NCI-H1694 treated with DMSO at 0.1 percent for 48 hours (cell line): ENCODE measurements around the gene ORM2.
"Not testable (repeated sequence)": the region's sequence is repeated elsewhere in the genome, so short reads cannot be mapped to it uniquely, and the experiment has no call there.

Experiments
- DNase-seq: peaks from one replicate; lab custom pipeline; 2025; lab: John Stamatoyannopoulos, UW

Gene ORM2

DNA sequence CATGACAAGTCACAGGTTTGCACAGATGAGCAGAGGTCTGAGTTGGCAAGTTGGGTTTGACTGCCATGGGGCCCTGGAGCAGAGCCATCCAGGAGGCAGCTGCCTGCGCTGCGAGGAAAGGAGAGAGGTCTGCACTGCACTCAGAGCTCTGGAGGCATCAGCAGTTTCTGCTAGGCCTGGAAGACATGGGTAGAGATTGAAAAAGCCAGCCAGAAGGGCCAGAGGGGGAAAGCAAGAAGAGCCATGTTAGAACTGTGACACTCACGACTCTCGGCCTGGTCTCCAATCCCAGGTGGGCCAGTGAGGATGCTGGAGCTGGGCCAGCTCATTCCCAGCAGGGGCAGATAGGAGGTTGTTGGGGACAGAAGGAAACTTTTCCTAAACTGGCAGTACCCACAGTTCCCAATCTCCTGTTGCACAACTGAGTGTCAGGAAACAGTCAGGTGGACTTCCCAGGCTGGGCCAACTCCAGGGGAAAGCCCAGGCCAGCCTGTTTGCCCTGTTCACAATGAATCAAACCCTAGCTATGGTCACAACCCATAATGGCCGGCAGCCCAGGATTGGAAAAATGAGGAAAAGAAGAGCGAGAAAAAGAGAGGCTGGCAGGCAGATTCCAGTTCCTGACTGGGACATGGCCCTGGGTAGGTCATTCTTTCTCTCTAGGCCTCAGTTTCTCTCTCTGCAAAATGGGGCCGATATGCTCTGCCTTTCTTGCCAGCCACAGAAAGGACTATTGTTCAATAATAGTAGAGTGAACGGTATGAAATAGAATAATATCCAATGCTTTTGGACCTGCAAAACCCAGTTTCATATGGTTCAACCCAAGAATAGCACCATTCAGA lies 14.6 kb upstream of the ORM2 start:
- DNase-seq, result no peak

DNA sequence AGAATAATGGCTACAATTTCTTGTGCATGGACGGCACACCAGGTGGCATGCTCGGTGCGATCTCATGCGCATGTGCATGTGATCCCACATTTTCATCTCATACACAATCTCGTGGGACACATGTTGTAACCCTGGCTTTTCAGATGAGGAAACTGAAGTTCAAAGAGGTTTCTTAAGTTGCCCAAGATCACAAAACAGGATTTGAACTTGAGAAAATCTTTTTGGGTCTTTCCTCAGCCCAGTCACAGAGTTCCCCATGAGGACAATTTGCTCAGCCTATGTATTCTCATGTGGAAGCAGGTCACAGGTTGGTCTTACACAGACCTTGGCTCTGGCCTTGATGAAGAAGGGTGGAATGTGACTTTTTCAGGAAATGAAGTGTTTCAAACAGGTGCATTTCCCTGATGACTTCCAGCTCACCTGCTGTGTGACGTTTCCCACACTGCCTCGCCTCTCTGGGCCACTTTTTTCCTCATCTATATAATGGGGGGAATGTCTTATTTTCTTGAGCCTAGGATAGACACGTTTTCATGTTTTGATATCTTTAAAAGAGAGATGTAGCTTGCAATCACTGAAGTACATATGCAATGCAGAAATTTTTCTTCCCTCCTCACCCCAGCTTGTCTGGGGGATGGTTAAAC lies 13.8 kb upstream of the ORM2 start:
- no peak for DNase-seq

DNA sequence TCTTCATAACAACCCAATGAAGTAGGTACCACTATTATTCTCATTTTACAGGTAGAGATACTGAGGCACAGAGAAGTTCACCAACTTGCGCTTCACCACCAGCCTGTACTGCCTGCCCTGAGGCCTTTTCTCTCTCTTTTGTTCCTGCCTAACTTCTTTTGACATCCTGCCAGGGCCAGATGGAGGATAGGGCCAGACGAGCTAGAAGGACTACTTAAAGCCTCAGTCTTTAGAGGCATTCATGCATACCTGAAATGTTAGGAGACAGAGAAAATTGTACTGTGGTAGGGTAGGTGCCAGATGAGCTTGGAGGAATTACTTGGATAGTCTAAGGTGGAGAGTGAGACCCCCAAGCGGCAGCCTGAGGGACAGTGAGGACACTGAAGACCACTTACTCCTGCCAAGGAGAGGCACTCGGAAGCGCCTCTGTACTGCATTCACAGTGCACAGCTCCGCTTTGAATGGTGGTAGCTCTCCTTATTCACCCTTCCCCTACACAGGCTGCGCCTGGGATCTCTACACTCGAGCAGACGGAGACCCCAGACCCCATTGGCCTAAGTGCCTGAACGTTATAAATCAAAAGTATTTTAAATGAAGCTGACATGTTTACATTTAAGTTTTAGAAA lies 13.0 kb upstream of the ORM2 start:
- no peak for DNase-seq

DNA sequence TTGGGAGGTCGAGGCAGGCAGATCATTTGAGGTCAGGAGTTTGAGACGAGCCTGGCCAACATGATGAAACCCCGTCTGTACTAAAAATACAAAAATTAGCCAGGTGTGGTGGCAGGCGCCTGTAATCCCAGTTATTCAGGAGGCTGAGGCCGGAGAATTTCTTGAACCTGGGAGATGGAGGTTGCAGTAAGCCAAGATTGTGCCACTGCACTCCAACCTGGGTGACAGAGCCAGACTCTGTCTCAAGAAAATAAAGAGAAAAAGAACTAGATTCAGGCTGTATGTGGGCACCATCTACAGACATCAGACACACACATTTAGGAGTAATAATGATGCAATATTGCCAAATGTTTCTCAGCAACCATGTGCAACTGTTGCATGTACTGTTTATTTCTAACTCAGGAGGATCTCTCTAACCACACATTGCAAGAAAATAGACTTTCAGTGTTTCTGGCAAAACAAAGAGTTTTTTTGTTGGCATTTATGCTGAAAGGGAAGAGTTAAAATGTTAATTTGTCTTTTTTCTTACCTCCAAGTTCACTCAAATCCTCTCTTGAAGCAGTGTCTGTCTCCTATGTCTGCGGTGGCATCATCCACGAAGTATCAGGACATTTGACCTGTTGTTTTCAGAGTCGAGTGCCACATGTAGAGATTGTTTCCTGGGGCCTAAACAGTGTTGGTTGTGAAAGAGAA lies 11.9 kb upstream of the ORM2 start:
- DNase-seq, result no peak

DNA sequence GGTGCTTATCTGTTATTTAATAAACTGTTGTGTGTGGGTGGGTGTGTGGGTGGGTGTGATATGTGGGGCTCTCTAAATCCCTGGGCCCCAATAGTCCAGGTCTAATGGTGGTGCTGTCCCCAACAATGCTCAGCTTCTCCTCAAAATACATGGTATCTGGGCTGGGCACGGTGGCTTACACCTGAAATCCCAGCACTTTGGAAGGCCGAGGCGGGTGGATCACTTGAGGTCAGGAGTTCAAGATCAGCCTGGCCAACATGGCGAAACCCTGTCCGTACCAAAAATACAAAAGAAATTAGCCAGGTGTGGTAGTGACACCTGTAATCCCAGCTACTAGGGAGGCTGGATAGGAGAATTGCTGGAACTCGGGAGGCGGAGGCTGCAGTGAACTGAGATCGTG lies 11.3 kb upstream of the ORM2 start:
- no peak for DNase-seq

DNA sequence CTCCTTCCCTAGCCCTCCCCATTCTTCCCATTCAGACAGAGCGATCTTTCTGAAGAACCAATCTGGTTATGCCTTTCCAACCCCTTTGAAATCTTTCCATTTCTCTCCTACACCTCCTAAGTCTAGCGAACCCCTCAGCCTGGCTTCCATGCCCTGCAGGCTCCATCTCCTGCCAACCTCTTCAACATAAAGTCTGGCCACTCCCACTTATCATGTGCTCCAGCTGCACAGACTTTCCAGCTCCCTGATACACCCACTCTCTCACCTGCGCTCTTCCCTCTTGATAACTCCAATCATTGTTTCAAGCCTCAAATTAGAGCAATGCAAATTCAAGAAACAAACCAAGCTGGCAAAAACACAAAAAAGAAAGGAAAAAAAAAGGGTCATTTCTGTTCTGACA lies 10.5 kb upstream of the ORM2 start:
- no peak for DNase-seq

DNA sequence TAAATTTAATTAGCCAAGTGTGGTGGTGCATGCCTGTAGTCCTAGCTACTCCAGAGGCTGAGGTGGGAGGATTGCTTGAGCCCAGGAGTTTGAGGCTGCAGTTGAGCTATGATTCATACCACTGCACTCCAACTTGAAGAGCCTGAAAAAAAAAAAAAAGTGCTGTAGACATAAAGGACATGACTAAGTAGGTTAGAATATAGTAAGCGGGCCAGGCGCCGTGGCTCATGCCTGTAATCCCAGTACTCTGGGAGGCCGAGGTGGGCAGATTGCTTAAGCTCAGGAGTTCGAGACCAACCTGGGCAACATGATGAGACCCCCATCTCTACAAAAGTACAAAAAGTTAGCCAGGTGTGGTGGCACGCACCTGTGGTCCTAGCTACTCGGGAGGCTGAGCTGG lies 9.0 kb upstream of the ORM2 start:
- not testable (repeated sequence) for DNase-seq

DNA sequence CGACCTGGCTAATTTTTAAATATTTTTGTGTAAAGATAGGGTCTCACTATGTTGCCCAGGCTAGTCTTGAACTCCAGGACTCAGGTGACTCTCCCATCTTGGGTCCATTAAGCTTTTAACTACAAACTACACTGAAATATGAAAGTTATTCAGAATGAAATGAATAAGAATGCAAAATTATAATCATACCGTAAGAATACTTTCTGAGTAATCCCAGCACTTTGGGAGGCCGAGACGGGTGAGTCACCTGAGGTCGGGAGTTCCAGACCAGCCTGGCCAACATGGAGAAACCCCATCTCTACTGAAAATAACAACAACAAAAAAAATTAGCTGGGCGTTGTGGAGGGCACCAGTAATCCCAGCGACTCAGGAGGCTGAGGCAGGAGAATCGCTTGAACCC lies 7.9 kb upstream of the ORM2 start:
- no peak for DNase-seq

DNA sequence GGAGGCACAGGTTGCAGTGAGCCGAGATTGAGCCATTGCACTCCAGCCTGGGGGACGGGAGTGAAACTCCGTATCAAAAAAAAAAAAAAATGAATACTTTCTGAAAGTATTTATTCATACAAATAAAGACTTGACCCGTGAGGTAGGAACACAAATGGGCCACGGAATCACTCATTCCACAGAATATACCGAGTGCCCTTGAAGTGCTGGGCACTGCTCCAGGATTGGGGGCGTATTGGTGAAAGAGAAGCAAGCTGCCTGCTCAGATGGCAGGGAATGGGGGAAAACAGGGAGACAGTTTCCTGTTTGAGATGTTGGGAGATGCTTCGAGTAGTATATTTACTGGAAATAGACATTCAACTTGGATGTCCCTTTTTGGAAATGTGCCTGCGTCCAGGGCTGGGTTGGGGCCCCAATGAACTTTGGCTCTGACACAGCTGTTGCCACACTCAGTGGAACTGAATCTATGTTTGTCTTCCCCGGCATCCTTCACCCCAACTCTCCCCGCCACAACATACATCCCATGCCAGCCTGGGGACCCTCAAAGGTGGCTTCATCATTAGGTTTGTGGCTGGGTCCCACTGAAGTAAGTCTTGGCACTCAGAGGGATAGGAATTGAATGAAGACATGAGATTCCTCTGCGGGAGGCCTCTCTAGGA lies 7.4 kb upstream of the ORM2 start:
- DNase-seq, result not testable (repeated sequence)

DNA sequence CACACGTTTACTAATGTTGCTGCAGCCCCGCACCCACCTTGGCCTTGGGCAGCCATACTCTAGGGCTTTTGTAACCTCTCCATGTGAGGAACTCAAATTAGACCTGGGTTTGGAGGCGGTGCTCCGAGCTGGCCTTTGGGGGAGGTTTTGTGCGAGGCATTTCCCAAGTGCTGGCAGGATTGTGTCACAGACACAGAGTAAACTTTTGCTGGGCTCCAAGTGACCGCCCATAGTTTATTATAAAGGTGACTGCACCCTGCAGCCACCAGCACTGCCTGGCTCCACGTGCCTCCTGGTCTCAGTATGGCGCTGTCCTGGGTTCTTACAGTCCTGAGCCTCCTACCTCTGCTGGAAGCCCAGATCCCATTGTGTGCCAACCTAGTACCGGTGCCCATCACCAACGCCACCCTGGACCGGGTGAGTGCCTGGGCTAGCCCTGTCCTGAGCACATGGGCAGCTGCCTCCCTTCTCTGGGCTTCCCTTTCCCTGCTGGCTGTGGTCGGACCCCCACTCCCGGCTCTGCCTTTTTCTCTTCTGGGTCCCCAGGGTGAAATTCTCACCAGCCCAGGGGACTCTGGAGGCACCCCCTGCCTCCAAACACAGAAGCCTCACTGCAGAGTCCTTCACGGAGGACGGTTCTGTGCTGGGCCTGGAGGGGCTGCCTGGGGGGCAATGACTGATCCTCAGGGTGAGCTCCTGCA lies 6.7 kb upstream of the ORM2 start, which contains the start of gene ORM1:
TSS of gene ORM1 (plus strand) at position 268 of the 701 bp plus-strand sequence. CDS start at position 304, 36 bp downstream.
- not testable (repeated sequence) for DNase-seq

DNA sequence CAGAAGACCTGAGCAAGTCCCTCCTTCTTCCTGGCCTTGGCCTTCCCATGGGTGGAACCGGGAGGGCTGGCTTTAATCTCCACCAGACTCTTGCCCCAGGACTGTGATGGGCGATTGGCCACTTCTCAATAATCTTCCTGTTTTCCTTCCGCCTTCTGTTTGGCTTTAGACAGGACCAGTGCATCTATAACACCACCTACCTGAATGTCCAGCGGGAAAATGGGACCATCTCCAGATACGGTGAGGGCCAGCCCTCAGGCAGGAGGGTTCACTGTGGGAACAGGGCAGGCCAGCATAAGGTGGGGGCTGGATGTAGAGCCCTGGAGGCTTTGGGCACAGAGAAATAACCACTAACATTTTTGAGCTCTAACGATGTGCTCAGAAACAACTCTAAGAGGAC lies 5.8 kb upstream of the ORM2 start:
- DNase-seq, result not testable (repeated sequence)

DNA sequence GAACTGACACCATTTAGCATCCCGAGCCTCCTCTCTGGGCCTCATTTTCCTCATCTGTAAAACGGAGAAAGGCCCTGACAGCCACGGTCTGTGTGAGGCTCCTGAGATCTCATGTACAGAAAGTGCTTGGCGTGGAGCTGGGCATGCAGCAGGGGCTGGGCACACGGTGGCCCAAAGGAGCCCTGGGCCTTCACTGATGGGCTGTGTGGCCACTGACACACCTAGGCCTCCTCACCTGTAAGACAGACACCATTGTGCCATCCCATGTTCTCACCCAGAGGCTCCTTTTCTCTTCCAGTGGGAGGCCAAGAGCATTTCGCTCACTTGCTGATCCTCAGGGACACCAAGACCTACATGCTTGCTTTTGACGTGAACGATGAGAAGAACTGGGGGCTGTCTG lies 5.2 kb upstream of the ORM2 start:
- no peak for DNase-seq

DNA sequence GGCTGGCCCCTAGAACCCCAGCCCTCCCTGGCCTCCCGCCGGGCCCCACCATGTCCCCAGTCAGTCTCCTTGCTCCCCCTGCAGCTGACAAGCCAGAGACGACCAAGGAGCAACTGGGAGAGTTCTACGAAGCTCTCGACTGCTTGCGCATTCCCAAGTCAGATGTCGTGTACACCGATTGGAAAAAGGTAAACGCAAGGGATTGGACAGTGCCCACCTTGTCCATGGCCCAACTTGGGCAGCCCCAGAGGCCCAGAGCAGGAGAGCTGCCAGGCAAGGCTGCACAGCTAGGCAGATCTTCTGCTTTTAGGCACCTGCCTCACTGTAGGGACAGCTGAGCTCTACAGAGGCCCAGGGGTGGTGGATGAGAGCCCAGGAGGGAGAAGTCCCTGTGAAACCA lies 4.7 kb upstream of the ORM2 start:
- not testable (repeated sequence) for DNase-seq

DNA sequence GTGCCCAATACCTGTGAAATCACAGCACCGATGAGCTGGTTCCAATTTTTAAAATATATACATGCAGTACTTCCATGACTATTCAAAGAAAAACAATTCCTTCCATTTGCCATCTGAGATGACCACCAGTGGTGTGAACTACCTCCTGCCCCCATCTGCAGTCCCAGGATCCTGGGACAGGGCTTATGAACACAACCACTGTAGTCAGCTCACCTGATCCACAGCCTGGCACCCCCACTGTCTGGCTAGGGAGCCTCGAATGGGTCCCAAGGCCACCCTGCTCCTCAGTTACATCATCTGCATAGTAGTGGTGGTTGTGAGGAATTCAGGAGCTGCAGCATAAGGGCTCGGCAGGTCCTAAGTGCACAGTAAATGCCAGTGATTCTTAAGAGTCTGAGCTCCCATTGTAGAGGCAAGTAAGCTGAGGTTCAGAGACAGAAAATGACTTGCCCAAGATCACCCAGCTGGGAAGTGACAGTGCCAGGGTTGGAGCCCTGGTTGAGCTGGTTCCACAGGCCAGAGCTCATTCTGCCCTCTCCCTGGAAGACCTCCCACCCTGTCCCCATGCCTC lies 3.9 kb upstream of the ORM2 start:
- not testable (repeated sequence) for DNase-seq

DNA sequence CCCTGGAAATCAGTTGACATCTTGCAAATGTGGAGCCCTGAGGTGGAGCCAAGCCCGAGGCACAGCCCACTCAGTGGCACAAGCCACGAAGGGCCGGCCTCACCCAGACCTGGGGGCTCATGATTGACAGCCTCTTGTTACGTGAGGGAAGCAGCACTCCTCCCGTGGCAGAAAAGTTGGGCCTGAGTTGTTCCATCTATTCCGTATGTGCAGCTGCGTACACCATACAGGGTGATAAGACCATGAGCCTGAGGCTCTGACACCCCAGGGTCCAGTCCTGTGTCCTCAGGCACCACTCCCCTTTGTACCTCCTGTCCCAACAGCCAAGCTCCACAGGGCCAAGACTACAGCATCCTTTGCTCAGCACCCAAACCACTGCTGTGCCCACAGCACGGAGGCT lies 1.9 kb upstream of the ORM2 start:
- no peak for DNase-seq

DNA sequence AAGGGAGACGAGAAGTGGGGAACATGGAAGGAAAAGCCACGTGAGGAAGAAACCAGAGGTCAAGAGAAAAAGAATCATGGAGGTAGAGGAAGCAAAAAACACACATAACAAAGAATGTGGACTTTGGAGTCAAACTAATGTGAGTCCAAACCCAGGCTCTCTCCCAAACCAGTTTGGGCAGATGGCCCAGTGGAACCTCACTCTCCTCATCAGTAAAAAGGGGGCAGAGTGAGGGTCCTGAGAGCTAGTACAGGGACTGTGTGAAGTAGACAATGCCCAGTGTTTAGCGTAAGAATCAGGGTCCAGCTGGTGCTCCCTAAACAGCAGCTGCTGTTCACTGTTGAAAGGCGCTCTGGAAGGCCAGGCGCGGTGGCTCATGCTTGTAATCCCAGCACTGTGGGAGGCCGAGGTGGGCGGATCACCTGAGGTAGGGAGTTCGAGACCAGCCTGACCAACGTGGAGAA lies 1.3 kb upstream of the ORM2 start:
- DNase-seq, result not testable (repeated sequence)

DNA sequence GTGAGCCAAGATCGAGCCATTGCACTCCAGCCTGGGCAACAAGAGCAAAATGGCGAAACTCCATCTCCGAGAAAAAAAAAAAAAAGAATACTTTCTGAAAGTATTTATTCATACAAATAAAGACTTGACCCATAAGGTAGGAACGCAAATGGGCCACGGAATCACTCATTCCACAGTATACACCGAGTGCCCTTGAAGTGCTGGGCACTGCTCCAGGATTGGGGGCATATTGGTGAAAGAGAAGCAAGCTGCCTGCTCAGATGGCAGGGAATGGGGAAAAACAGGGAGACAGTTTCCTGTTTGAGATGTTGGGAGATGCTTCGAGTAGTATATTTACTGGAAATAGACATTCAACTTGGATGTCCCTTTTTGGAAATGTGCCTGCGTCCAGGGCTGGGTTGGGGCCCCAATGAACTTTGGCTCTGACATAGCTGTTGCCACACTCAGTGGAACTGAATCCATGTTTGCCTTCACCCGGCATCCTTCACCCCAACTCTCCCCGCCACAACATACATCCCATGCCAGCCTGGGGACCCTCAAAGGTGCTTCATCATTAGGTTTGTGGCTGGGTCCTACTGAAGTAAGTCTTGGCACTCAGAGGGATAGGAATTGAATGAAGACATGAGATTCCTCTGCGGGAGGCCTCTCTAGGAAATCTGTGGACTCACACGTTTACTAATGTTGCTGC lies 588 bp upstream of the ORM2 start:
- not testable (repeated sequence) for DNase-seq

DNA sequence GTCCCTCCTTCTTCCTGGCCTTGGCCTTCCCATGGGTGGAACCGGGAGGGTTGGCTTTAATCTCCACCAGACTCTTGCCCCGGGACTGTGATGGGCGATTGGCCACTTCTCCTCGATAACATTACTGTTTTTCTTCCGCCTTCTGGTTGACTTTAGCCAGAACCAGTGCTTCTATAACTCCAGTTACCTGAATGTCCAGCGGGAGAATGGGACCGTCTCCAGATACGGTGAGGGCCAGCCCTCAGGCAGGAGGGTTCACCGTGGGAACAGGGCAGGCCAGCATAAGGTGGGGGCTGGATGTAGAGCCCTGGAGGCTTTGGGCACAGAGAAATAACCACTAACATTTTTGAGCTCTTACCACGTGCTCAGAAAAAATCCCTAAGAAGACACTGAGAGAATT lies 967 bp downstream of the ORM2 start:
- DNase-seq, result no peak

DNA sequence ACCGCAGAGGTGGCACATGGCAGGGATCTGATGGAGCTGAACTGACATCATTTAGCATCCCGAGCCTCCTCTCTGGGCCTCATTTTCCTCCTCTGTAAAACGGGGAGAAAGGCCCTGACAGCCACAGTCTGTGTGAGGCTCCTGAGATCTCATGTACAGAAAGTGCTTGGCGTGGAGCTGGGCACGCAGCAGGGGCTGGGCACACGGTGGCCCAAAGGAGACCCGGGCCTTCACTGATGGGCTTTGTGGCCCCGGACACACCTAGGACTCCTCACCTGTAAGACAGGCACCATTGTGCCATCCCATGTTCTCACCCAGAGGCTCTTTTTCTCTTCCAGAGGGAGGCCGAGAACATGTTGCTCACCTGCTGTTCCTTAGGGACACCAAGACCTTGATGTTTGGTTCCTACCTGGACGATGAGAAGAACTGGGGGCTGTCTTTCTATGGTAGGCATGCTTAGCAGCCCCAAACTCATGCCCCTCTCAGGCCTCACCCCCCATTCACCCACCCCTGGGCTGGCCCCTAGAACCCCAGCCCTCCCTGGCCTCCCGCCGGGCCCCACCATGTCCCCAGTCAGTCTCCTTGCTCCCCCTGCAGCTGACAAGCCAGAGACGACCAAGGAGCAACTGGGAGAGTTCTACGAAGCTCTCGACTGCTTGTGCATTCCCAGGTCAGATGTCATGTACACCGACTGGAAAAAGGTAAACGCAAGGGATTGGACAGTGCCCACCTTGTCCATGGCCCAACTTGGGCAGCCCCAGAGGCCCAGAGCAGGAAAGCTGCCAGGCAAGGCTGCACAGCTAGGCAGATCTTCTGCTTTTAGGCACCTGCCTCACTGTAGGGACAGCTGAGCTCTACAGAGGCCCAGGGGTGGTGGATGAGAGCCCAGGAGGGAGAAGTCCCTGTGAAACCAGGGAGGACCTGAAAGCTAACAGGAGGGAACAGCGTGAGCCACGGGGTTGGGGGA lies 1.8 kb downstream of the ORM2 start:
- DNase-seq, result not testable (repeated sequence)
